Activated CD8-positive, alpha-beta memory T cell treated with anti-CD3 and anti-CD28 coated beads for 48 hours (primary cell): ENCODE results near the gene ACSS2.
A peak's percentile ranks its signal among the peaks of the same experiment; 100 is the strongest.

Source experiments
- DNase-seq, 3 experiments: peaks; one replicate each; pipeline ENCODE4 v3.0.0-alpha.2; 2020; ENCODE audit warnings: low read depth in 2 of 3, low spot score in 2 of 3

Gene ACSS2, protein sequence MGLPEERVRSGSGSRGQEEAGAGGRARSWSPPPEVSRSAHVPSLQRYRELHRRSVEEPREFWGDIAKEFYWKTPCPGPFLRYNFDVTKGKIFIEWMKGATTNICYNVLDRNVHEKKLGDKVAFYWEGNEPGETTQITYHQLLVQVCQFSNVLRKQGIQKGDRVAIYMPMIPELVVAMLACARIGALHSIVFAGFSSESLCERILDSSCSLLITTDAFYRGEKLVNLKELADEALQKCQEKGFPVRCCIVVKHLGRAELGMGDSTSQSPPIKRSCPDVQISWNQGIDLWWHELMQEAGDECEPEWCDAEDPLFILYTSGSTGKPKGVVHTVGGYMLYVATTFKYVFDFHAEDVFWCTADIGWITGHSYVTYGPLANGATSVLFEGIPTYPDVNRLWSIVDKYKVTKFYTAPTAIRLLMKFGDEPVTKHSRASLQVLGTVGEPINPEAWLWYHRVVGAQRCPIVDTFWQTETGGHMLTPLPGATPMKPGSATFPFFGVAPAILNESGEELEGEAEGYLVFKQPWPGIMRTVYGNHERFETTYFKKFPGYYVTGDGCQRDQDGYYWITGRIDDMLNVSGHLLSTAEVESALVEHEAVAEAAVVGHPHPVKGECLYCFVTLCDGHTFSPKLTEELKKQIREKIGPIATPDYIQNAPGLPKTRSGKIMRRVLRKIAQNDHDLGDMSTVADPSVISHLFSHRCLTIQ

GRCh38 chr20:34876406-34877282 lies at the start of gene ACSS2:
Gene ACSS2 (plus strand): TSS chr20:34876612. CDS start chr20:34876646, 34 bp downstream.
- peak; percentile 76 to 99 (median 98) for DNase-seq

DNA sequence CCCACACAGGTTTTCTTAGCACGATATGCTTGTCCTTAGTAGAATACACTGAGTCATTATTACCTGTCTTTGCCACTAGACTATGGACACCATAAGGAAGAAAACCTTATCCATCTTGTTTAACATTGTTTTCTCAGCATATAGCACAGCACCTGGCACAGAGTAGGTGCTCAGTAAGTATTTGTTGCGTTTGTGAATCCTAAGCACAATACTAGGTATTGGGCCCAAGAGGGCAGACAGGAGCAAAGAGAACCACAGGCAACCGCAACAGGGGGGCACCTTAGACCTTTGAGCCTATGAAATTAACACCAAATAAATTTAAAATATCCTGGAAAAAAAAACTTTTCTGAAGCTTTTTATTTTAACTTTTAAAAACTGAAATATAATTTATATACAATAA lies 47.2 kb upstream of the ACSS2 start:
- DNase-seq, result no peak

DNA sequence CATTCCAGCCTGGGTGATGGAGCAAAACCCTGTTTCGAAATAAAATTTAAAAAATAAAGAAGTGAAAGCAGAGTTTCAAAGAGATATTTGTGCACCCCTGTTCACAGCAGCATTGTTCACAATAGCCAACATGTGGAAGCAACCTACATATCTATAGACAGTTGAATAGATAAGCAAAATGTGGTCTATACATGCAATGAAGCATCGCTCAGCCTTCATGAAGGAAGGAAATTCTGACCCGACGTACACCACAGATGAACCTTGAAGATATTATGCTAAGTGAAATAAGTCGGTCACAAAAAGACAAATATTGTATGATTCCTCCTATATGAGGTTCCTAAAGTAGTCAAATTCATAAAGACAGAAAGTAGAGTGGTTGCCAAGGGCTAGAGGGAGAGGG lies 44.5 kb upstream of the ACSS2 start:
- DNase-seq, result no peak

DNA sequence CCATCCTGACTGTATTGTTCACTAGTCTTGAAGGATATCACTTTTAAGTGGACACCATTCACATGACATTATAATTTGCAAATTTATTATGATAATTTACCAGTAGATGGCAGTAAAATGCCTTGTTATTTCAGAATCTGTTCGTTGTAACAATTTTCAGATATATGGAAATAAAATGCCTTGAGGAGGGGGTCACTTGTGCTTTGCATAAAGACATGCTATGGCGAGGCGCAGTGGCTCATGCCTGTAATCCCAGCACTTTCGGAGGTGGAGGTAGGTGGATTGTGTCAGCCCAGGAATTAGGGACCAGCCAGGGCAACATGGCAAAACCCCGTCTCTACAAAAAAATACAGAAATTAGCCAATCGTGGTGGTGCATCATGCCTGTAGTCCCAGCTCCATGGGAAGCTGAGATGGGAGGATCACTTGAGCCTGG lies 41.9 kb upstream of the ACSS2 start:
- DNase-seq, result no peak

- DNase-seq, result no peak
Measured at GRCh38 chr20:34842143-34842542, 34.3 kb upstream of the ACSS2 start.

- no peak for DNase-seq
Measured at GRCh38 chr20:34843421-34843820, 33.0 kb upstream of the ACSS2 start.

DNA sequence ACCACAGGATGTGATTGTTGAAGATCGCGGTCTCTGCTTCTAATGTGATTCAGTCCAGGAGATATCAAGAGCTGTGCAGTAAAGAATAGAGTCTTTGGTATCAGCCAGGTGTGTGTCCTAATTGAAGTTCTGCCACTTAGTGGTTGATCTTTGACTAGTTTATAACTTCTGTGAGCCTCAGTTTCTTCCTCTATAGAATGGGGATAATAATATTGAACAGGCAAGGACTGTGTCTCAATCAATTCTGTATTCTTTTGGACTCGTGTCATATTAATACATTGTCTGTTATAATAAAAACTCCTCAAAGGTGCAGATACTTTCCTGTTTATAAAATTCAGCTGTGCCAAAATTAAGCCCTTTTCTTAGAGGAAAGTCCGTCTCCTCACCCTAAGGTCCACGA lies 27.8 kb upstream of the ACSS2 start:
- no peak for DNase-seq

DNA sequence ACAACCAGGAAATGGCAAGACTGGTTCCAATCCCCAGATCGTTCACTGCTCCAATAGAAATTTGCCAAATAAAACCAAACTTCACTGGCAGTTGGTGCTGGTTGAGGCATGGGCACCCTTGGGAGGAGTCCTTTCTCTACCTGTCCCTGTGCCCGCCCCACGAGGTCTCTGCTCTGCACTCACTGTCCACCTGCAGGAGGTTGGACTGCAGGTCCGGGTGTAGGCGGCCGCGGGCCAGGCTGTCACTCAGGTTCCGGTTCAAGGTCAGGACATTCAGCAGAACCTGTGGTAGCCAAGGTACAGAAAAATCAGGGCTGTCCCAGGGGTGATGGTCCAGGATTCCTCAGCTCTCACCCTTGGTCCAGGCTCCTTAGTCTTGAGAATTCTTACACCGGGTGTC lies 26.6 kb upstream of the ACSS2 start:
- DNase-seq, result no peak

DNA sequence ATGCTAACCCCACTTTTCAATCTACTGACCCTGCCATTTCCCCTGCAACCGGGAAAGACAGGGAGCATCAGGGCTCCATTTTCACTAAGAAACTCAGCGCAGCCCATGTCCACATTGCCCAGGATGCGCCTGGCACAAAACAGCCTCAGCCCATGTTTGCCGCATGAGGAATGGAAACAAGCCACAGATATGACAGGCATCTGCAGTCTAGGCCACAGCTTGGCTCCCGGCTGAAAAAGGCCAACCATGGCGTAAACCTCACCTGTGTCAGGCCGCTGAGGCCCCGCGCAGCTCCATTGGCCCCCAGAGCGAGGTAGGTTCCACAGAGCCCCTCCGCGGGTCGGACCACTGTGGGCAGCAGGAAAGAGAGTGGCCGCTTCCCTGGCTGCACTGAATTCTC lies 25.4 kb upstream of the ACSS2 start:
- DNase-seq, result no peak

DNA sequence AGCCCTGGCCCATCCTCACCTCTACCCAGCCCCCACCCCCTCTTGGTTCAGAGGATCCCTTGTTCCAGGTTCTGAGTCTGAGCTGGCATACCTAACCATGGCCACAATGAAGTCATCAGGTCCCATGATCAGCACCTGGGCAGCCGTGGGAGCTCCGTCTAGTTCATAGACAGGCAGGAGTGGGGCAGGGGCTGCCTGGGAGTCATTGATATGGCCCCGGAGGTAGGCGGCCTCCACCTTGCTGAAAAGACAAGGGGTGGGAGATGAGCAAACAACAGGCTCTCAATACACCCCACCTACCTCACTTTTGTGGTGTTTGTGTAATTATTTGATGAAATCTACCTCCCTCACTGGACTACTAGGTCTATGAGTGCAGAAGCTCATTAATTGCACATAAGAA lies 24.1 kb upstream of the ACSS2 start:
- DNase-seq, result no peak

- no peak for DNase-seq
Measured at GRCh38 chr20:34859367-34859766, 17.0 kb upstream of the ACSS2 start.

DNA sequence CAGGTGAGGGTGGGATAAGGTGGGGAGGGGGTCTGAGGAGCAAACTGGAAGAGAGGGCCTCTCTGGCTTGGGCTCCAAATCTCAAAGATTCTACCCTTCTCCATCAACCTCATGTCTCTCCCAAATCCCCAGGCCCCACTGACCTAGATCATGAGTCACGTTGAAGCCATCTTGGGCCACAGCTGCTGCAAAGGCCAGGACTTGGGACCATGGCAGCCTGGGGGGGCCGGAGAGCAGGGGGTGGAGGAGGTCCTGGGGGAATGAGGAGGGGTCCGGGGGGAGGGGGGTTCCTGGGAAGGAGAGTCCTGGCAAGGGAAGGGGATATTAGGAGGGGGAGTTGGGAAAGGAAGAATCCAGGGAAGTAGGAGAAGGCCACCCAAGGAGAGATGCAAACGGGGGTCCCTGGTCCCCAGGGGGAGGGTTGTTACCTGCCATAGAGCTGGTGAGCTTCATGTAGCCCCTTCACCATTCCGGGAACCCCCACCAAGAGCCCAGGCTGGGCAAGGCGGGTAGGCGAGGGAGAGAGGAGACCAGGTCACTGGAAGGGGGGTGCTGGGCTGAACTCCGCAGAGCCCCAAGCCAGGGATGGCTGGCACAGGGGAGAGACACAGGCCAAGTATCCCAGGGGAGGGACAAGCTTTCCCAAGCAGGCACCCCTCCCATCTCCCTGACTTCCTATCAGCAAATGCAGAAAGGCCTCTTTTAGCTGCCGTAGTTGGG lies 16.4 kb upstream of the ACSS2 start:
- DNase-seq, result no peak

DNA sequence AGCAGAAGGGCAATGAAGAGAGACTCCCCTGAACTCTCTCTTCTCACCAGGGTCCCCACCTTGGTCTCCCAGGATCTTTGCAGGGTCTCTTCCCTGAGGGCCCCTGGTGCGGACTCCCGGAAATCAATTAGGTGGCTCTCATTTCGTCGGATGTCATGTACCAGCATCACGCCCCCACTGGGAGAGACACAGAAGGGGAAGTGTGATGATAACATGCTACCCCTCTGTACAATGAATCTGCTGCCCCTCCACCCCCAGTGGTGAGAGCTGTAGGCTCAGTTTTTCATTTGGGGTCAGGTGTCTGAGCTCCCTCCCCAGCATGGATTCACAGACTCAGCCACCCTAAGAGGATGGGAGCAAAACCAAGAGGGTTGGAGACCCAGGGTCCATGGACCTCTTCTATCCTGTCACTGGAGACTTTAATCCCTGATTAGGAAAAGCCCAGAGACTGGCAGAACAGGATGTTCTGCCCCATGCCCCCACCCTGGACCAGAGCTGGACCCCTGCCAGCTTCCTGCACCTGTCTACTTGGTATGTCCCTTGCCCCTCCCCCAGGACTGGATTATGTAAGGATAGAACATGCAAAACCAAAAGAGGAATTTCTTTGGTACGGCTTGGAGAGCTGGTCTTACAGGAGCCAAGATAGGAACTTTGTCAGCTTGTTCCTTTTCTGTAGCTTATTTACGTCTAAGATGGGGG lies 14.9 kb upstream of the ACSS2 start:
- DNase-seq, result no peak

DNA sequence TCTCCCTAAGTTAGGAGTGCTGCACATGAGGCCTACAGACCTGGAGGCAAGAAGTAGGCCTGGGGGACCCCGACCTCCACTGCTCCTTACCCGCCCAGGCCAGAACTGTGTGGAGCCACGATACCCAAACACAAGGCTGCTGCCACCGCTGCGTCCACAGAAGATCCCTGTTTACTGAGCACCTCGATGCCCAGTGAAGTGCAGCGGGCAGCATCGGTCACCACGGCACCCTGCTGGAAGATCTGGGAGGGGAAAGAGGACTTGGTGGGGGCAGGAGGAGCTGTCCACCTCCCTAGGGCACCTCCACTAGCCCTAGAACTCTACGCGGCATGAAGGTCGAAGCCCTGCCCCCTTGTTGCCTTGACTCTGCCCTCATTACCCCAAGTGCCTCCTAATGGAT lies 13.7 kb upstream of the ACSS2 start:
- no peak for DNase-seq

GRCh38 chr20:34863421-34863965 lies 12.9 kb upstream of the ACSS2 start:
- DNase-seq, result no peak

GRCh38 chr20:34864216-34864615 lies 12.2 kb upstream of the ACSS2 start:
- DNase-seq, result no peak

- DNase-seq, result no peak
Measured at GRCh38 chr20:34871320-34871926, 5.0 kb upstream of the ACSS2 start.

- no peak for DNase-seq
Measured at GRCh38 chr20:34871966-34872621, 4.3 kb upstream of the ACSS2 start.

DNA sequence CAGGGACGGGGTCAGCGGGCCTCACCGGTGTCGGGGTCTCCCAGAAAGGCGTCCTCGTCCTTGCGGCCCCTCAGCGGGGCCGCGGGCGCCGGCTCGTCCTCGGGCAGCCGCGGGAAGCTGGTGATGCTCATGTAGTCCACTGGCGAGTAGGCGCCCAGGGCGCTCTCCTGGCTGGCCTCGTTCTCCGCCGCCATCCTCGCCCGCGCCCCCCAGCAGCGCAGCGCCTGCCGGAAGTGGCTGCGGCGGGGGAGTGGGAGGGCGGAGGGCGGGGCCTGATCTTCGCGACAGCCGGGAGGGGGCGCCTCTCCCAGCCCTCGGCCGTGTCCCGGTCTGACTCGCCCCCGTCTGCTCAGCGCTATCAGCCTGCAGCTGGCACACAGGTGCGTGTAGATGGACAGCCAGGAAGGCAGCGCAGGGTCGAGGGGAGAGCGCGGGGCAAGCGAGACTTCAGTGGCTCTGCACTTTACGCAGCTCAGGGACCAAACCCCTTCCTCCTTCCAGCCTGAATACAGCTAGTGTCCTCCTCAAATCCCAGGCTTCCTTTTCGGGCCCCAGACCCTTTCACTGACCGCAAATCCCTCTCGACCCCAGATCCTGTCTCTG lies 3.7 kb upstream of the ACSS2 start, which contains the start of gene GGT7:
GGT7 (minus strand) TSS at position 235 of the 603 bp plus-strand sequence; CDS start at position 194, 41 bp downstream.
- DNase-seq, result peak; percentile 70 to 74 (median 73)
